ENCODE measurements around the gene UBQLN3.

- TF ChIP-seq CTCF (IDR thresholded peaks at IDR 0.05; ENCODE audit: poor library complexity, severe bottlenecking) (no peak), POLR2AphosphoS5 (IDR thresholded peaks at IDR 0.05) (no peak)
These were observed 18.7 kb upstream of the UBQLN3 start for GRCh38 chr11:5528495-5528894.
